Sigmoid colon (tissue), 7 donors: Measurements from ENCODE around the gene NHERF1. TPM values are rescaled to one million over a fixed set of nuclear protein-coding genes. Genes with fewer than 3 reads are reported as not detected.

Source experiments
- DNase-seq: peaks from one replicate; pipeline ENCODE4 v3.0.0-alpha.2; 2019
- H3K27ac ChIP-seq, 4 donors: fragments of 200-600 bp; sonication (generic); one replicate each; pipeline ENCODE4 v1.5.1; 2016 to 2019; ENCODE audit warnings: mild to moderate bottlenecking in 1 of 4
- H3K27me3 ChIP-seq, 3 donors: fragments of 200-600 bp; sonication (generic); one replicate each; pipeline ENCODE4 v1.5.1; 2019; ENCODE audit warnings: mild to moderate bottlenecking in 1 of 3
- H3K36me3 ChIP-seq, 4 donors: fragments of 200-600 bp; sonication (generic); one replicate each; pipeline ENCODE4 v1.5.1; 2016 to 2019
- H3K4me1 ChIP-seq, 4 donors: fragments of 200-600 bp; sonication (generic); one replicate each; pipeline ENCODE4 v1.5.1; 2017 to 2019
- H3K4me3 ChIP-seq, 4 donors: fragments of 200-600 bp; sonication (generic); one replicate each; pipeline ENCODE4 v1.5.1; 2017 to 2019; ENCODE audit warnings: mild to moderate bottlenecking in 2 of 4, moderate library complexity in 1 of 4
- H3K9me3 ChIP-seq, 4 donors: fragments of 200-600 bp in 3 of 4; sonication (generic) in 3 of 4; one replicate each; pipeline versions ENCODE4 v1.5.1 to v1.6.1; 2013 to 2019
- EP300 ChIP-seq, 4 donors: sonication (generic); formaldehyde crosslinking; IDR thresholded peaks; one replicate each; pipeline ENCODE4 v1.6.1; 2017; ENCODE audit warnings: antibody characterized with exemption in 4 of 4
- POLR2A ChIP-seq, 2 donors: fragments of 450-650 bp; IDR thresholded peaks; one replicate each; pipeline ENCODE4 v1.6.1; 2016; ENCODE audit warnings: antibody characterized with exemption in 2 of 2, mild to moderate bottlenecking in 2 of 2, moderate library complexity in 2 of 2
- POLR2AphosphoS5 ChIP-seq, 4 donors: sonication (generic); formaldehyde crosslinking; IDR thresholded peaks; one replicate each; pipeline ENCODE4 v1.6.1; 2017; ENCODE audit warnings: antibody characterized with exemption in 4 of 4
- WGBS, 2 donors: extraction: QIAGEN DNeasy Blood & Tissue Kit; methylation state at CpG; one replicate each; pipeline ENCODE4 v1.1.7; 2013; 5-methylcytosine and 5-hydroxymethylcytosine counted together
- intact Hi-C: fragments of 100-400 bp; cut with DNase I; formaldehyde crosslinking; loops from one replicate; pipeline ENCODE4 v1.15.1; 2023
- polyA plus RNA-seq, 3 donors: library from polyadenylated mRNA; stranded (reverse); fragments of 200-250 nt; gene quantifications; one replicate each; pipeline ENCODE4 v1.2.3, GENCODE V29; 2013
- total RNA-seq, 4 donors: library from RNA; depleted of rRNA; stranded (reverse); fragments of >200 nt; gene quantifications; one replicate each; pipeline ENCODE4 v1.1.0, GENCODE V29; 2016
- TF ChIP-seq, protein P1 (sequence below), 4 experiments: fragments of 450-650 bp in 3 of 4; fragments of 200-600 bp in 1 of 4; IDR thresholded peaks; one replicate each; pipeline ENCODE4 v1.5.1; 2016 to 2019; ENCODE audit warnings: antibody characterized with exemption in 4 of 4, mild to moderate bottlenecking in 3 of 4, moderate library complexity in 2 of 4
- donor health status: healthy with polysubstance abuse.
- donor health status: Bipolar disorder and iron deficiency.
- donor health status: healthy.

NHERF1 gene
- total and polyA plus RNA-seq, 7 donors: 6.6 to 420 (median 12.5) TPM

DNA sequence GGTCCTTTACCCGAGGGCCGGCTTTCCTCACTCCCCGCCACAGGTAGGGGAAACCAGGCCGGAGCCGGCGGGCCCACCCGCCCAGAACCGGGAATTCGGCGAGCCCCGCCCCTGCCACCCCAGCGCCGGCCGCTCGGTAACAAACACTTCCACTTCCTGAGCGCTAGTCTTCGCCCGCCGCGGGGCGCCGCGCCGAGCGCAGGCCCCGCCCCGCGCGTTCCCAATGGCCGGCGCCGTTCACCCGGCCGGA is 224 bp upstream of the NHERF1 start:
- Histone ChIP-seq H3K4me1 (peaks cover 0 to 29% (median 20%) of the 10 kb centered on the region in 4 donors), H3K36me3 (no peaks in the 10 kb centered on the region), H3K27ac (peak overlapping the region; percentile 64 to 75 (median 72)), H3K9me3 (no peaks in the 10 kb centered on the region), H3K4me3 (peak overlapping the region; percentile 40 to 77 (median 70)), H3K27me3 (peaks cover 0 to 7% (median 0%) of the 10 kb centered on the region in 3 donors)
- WGBS, 2 donors: 0% methylated on average over 34 of the region's 34 CpGs
- no peak for DNase-seq
- TF ChIP-seq POLR2A (IDR thresholded peaks at IDR 0.05): no peak
- TF ChIP-seq, protein P1, sequence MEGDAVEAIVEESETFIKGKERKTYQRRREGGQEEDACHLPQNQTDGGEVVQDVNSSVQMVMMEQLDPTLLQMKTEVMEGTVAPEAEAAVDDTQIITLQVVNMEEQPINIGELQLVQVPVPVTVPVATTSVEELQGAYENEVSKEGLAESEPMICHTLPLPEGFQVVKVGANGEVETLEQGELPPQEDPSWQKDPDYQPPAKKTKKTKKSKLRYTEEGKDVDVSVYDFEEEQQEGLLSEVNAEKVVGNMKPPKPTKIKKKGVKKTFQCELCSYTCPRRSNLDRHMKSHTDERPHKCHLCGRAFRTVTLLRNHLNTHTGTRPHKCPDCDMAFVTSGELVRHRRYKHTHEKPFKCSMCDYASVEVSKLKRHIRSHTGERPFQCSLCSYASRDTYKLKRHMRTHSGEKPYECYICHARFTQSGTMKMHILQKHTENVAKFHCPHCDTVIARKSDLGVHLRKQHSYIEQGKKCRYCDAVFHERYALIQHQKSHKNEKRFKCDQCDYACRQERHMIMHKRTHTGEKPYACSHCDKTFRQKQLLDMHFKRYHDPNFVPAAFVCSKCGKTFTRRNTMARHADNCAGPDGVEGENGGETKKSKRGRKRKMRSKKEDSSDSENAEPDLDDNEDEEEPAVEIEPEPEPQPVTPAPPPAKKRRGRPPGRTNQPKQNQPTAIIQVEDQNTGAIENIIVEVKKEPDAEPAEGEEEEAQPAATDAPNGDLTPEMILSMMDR (IDR thresholded peaks at IDR 0.05): no peak
- no peak for TF ChIP-seq POLR2AphosphoS5 (IDR thresholded peaks at IDR 0.05)
- TF ChIP-seq EP300 (IDR thresholded peaks at IDR 0.05): no peak
- intact Hi-C loops: loop anchor here (1.0 to 5.0 kb wide), 3 partner anchors 28 to 209 kb away; partner anchors contain the start of genes FDXR and NAT9

DNA sequence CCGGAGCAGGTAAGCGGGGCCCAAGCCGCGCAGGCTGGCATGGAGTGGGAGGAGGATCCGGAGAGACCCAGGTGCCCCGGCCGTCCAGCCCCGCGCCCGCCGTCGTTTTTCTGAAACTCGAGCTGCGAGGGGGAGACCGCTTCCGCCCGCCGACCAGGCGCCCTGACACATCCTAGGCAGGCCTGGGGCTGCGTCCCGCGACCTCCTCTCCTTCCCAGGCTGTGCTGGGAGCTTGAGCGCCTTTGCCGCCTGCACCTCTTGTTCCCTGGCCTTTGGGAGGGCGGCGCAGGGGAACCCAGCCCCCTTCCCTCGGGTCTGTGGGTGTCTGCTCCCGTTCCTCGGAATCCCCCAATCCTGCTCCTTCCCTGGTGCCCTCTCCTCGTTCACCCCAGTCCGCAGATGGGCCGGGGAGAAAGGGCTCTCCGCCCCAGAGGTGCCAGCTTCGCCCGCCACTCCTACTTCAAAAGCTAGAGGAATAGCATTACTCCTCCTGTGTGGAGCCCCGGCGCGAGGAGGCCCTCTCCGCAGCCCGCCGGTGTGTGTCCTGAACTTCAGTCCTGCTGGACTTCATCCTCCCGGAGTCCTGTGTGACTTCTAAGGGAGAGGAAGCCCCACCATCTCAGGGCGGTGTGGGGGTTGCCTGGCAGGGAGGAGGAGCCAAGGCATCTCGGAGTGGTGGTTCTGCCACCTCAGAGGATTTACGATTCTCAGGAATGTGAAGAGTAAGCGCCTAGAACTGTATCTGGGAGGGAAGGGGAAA is 1.0 kb downstream of the NHERF1 start:
- H3K9me3 ChIP-seq: no peaks in the 10 kb centered on the region
- H3K27me3 ChIP-seq: peaks cover 0 to 7% (median 0%) of the 10 kb centered on the region in 3 donors
- WGBS, 2 donors: 1 to 3% methylated on average over 46 of the region's 46 CpGs
- no peak for TF ChIP-seq POLR2A (IDR thresholded peaks at IDR 0.05)
- TF ChIP-seq, protein P1 (IDR thresholded peaks at IDR 0.05): no peak
- TF ChIP-seq EP300 (IDR thresholded peaks at IDR 0.05): no peak
- TF ChIP-seq POLR2AphosphoS5 (IDR thresholded peaks at IDR 0.05): no peak
- intact Hi-C loops: loop anchor here (2.0 to 5.0 kb wide), 2 partner anchors 123 to 208 kb away; partner anchors contain the start of gene FDXR
- H3K4me3 ChIP-seq: peak overlapping the region; percentile 52 to 77 (median 70)
- H3K36me3 ChIP-seq: no peaks in the 10 kb centered on the region
- peaks cover 0 to 29% (median 20%) of the 10 kb centered on the region in 4 donors for H3K4me1 ChIP-seq
- peak overlapping the region; percentile 68 to 77 (median 74) for H3K27ac ChIP-seq
- no peak for DNase-seq

DNA sequence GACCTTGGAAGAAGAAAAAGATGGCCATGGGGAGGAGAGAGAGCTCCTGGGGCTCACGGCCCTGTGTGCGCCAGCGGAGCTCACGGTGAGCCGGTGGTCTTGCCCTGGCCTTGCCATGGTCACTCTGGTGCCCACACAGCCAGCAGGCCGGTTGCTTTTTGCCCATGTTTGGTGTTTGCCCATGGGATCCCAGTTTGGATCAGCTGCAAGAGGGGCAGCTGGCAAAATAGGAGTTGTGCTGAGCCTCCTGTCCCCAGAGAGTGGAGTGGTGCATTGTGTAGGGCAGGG is 1.6 kb downstream of the NHERF1 start:
- no peaks in the 10 kb centered on the region for H3K36me3 ChIP-seq
- TF ChIP-seq EP300 (IDR thresholded peaks at IDR 0.05) (no peak), POLR2A (IDR thresholded peaks at IDR 0.05) (no peak), POLR2AphosphoS5 (IDR thresholded peaks at IDR 0.05) (no peak)
- TF ChIP-seq, protein P1 (IDR thresholded peaks at IDR 0.05): no peak
- H3K4me1 ChIP-seq: peaks cover 0 to 25% (median 17%) of the 10 kb centered on the region in 4 donors
- intact Hi-C loops: no loop called here
- WGBS, 2 donors: 38 to 63% methylated on average over 6 of the region's 6 CpGs
- no peaks in the 10 kb centered on the region for H3K9me3 ChIP-seq
- peak overlapping the region; percentile 68 to 77 (median 74) for H3K27ac ChIP-seq
- DNase-seq: no peak
- H3K4me3 ChIP-seq: peak overlapping the region in 3 of 4 donors; percentile 63 to 77 (median 77)
- peaks cover 0 to 7% (median 0%) of the 10 kb centered on the region in 3 donors for H3K27me3 ChIP-seq

DNA sequence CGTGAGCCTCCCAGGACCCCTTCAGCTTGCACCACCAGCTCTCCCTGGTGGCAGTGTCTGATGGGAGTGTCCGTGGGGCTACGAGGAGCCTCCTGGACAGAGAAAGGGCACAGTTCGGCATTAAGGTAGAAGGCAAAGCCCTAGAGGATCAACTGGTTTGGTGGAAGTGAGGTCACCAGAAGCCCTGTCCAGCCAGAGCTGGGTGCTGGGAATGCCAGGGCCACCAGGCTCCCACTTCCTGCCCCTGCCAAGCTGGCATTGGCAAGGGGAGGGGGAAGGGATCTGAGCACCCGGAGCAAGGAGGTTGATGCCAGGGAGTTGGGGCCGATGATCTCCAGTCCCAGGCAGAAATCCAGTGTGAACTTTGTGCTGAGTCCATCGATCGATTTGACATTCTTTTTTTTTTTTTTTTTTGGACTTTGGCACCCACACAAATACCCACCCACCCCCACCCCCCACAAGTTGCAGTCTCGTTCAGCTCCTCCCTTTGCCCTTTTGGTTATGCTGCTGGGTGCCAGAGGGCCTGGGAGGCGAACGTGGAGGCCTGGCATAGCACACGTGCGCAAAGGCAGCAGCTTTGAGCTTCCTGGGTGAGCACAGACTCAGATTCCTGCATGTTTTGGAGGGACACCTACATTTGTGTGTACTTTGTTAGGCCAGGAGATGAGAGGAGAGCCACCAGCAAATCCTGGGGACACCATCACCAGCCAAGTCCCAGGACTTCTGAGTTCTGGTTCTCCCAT is 2.1 kb downstream of the NHERF1 start:
- H3K4me3 ChIP-seq: peak overlapping the region in 3 of 4 donors; percentile 63 to 77 (median 77)
- DNase-seq: no peak
- intact Hi-C loops: no loop called here
- peaks cover 0 to 7% (median 0%) of the 10 kb centered on the region in 3 donors for H3K27me3 ChIP-seq
- WGBS, 2 donors: 18 to 40% methylated on average over 13 of the region's 13 CpGs
- TF ChIP-seq EP300 (IDR thresholded peaks at IDR 0.05) (no peak), POLR2A (IDR thresholded peaks at IDR 0.05) (no peak), POLR2AphosphoS5 (IDR thresholded peaks at IDR 0.05) (no peak)
- TF ChIP-seq, protein P1 (IDR thresholded peaks at IDR 0.05): no peak
- no peaks in the 10 kb centered on the region for H3K9me3 ChIP-seq
- H3K4me1 ChIP-seq: peaks cover 0 to 25% (median 15%) of the 10 kb centered on the region in 4 donors
- H3K36me3 ChIP-seq: no peaks in the 10 kb centered on the region
- H3K27ac ChIP-seq: peak overlapping the region; percentile 68 to 77 (median 74)
